GM18870 (cell line): ENCODE results near the gene TUBGCP6.

Experiments used
- ATAC-seq: cut with Tn5 transposase; IDR thresholded peaks from one replicate; pipeline ENCODE4 v1.9.1; 2021; ENCODE audit warnings: moderate library complexity; ENCODE audit not compliant: unreplicated experiment

The TUBGCP6 gene

DNA sequence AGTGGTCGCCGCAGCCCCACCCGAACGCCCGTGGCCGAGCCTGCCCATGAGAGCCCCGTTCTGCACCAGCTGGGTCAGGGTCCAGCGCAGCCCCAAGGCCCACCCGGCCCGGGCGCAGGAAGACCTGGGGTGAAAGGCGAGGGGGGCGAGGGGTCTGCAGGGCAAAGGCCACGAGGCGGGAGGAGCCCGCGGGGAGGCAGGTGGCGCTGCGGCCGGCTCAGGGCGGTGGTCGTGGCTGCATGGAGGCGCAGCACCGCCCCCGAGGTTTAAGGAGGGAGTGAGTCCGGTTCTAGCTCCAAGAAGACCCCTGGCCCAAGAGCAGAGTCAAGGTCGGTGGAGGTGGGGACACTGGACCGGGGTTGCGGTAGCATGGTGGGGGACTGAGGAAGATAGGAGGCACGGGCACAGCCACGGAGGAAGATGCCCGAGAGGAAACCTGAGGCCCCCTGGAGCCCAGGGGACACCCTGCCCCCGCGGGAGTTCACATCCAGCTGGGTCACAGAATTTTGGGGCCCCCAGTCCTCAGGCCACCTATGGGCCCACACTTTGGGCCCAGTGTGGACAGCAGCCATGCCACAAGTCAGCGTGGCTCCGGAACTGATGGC lies 6.8 kb upstream of the TUBGCP6 start:
- no peak for ATAC-seq

GRCh38 chr22:50250555-50251476 lies 6.0 kb upstream of the TUBGCP6 start, which contains the start of gene HDAC10:
HDAC10 (minus strand) TSS chr22:50251265; CDS start chr22:50251032, 233 bp downstream.
- no peak for ATAC-seq

- ATAC-seq, result no peak
Measured at GRCh38 chr22:50250249-50250554, 5.4 kb upstream of the TUBGCP6 start.

DNA sequence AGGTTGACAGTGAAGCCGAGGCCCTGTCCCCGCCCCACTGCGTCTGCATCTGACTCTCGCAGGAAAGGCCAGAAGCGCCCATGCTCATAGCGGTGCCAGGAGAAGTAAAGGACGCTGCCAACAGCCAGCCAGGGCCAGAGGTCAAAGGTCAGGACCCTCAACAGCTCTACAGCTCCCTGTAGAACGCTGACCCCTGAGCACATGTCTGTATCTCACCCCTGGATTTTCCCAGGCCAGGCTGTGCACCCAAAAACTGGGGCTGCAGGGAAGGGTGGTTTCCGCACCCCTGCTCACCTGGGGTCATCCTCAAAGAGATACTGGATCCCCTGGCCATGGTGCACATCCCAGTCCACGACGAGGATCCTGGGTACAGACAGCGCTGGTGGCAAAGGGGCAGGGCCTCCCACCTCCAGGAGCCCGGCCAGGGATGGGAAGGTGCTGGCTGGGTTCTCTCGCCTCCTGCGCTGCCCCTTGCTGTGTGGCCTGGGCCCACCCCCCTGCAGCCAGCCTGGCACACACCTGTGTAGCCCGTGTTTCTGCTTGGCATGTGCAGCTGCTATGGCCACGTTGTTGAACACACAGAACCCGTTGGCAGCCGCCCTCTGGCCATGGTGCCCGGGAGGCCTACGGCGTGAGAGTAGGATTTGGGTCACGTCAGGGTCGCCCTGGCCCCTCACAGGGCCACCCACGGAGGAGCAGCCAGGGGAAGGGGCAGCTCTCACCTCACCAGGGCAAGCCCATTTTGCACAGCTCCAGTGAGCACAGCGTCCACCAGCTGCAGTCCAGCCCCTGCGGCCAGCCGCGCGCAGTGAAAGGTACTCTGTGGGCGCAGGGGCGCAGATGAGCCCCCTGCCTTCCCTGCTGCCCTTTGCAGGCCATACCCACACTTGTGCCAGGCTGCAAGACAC lies 4.8 kb upstream of the TUBGCP6 start:
- no peak for ATAC-seq

DNA sequence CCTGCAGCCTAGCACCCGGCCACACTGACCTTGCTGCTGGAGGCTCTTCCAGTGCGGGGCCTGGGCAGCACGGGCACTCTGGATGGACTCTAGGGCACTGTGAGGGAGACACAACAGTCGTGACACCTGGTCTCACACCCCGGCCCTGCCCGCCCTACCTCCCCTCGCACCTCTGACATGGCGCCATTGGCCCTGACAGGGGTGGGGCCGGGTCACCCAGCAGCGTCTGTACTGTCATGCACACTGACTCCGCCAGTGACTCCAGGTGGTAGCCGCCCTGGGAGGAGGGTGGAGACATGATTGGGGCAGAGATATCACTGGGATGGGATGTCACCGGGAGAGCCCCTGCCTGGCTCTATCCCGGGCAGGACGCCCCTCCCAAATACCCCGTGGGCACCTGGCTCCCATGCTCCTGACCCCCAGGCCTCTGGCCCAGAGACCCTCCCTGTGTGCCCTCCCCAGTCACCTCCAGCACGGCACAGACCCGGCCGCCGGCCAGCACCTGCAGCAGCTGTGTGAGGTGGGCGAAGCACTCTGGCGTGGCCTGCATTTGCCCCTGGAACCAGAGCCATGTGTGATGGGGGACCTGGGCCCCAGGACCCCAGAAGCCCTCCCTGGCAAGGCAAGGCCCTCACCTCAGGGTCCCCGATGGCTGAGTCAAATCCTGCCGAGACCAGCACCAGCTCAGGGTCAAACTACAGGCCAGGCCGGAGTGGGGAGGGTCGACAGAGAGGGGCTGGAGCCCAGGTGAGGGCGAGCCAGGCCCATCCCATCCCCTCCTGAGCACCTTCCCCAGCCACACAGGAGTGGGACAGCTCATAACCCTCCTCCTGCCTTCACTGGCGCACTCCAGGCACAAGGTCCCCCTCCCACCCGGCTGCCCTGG lies 3.6 kb upstream of the TUBGCP6 start:
- ATAC-seq, result no peak

GRCh38 chr22:50247748-50248147 lies 2.9 kb upstream of the TUBGCP6 start:
- ATAC-seq, result no peak

DNA sequence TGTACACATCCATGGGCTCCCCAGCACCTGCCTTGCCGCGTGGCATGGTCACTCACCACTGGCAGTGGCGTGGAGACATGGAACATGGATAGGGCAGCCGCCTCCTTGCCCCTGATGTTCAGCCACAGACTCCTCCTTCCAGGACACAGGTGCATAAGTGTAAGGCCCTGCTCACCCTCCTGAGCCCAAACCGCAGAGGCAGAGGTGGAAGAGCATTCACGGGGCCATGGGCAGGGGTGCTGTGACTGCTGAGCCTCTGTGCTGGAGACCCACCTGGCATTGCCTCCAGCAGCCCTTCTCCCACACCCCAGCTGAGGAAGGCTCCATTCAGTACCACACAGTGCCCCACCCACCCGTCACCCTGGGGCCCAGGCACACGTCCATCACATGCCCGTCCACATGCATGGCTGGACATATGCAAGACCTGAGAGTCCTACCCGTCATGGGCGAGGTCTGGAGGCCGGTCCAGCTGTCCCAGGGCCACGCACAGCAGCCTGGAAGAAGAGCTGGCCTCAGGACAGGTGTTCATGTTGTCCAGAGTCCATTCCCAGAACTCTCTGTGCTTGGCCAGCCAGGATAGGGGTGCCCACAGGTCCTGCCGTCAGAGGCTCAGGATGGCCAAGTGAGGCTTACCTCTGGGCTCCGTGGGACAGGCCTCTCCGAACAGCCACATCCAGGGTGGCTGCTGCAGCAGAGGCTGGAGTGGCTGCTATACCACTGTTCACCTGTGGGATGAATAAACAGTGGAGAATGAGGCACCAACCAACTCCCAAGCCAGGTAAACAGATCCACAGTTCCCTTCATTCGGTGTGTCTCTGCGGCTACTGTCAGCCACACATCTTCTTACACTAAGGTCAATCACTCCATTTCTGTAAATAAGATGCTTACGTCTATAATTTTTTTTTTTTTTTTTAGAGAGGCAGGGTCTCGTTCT lies 1.7 kb upstream of the TUBGCP6 start:
- no peak for ATAC-seq

GRCh38 chr22:50245214-50246072 lies 620 bp upstream of the TUBGCP6 start:
- no peak for ATAC-seq

DNA sequence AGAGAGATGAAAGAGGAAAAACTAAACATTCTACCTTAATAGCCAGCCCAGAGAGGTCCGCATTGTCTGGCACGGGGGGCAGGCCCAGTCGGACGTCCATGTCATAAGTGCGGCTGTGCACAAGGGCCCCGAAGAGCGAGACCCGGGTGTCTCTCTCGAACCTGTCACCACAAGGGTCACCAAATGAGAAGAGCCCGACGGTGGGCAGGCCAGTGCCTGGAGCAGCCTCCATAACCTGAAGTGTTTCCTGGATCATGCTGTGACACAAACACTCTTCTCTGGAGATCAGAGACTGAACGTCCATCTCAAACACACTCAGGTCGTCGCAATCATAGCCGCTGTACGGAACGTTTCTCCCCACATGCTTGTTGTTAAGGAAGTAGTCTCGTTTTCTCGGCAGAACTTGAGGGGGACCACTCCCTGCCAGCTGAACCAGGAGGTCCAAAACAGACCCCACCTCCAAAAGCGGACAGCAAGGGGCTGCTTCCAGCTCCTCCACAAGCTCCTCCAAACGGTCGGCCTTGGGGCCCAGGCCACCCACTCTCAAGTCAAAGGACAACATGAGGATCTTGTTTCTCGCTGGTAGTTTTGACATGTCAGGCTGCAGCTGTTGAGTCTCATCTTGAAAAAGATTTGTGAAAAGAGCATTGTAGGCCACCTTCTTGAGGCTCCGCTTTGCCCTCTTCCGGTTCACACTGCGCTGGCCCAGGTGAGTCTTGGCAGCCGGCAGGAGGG lies 971 bp downstream of the TUBGCP6 start:
- no peak for ATAC-seq

- no peak for ATAC-seq
Measured at GRCh38 chr22:50242406-50242949, 2.3 kb downstream of the TUBGCP6 start.

DNA sequence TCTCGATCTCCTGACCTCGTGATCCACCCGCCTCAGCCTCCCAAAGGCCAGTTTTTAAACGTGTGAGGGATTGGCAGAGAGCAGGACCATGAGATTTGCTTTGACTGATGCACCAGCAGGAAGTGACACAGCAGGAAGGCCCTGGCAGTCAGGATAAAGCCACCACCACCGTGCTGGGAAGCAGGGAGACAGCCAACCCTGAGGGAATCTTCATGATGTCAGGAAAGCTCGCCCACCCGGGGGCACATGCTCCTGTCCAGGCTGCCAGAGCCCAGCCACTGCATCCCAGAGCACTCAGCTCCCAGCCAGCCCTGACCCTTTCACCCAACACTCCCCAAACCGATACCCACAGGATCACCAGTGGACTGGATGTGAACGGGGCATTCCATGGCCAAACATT lies 6.1 kb downstream of the TUBGCP6 start:
- ATAC-seq, result no peak

DNA sequence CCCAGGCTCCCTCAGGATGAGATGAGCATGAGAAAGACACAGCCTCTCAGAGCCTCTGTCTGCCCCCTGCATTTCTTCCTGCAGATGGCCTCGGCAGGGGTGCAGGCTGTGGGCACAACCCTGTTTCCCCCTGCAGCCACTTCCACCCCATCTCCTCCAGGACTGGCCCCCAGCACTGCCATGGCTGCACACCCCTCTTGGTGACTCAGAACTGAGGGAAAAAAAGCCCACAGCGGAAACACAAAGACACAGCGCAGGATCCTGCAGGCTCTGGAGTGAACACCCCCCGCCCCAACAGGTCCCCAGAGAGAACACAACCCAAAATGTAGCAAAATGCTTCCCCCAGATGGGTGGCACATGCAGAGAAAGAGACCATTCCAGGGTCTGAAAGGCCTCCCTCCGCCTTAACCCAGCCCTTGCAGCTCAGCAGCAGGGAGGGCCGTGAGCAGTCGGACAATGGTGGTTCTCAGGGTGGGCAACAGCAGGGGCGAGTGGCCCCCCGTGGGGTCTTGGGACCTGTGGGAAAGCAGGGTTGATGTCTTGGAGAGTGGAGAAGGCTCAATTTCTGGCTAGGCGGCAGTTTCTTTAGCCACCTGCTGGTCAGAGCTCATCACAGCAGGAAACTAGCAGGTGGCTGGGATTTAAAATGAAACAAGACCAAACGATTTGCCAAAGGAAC lies 8.0 kb downstream of the TUBGCP6 start:
- ATAC-seq, result no peak

GRCh38 chr22:50233223-50233622 lies 11.6 kb downstream of the TUBGCP6 start:
- no peak for ATAC-seq

DNA sequence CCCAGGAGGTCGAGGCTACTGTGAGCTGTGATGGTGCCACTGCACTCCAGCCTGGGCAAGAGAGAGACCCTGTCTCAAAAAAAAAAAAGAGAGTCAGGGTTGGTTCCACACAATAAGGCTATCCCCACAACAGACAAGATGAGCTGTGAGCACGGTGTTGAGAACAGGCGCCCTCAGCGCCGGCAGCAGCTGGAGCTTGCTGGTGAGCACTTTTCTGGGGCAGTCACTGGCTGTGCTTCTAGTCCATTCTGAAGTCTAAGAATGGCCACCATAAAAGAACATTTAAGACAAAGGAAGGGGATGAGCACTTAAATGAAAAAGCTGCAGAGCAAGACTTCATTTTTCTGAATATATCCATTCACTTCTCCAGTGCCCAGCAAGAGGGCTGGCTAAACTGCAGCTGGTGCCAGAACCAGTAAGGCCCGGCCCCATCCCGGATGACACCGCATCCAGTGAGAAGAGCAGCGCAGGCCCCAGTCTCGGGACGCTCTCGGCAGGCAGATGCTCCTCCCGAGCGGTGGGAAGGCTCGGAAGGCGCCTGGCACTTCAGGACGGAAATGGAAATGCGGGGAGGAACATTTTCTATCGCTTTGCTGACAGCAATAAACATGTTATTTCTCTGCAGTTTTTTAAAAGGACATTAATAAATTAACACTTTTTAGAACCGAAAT lies 12.2 kb downstream of the TUBGCP6 start:
- ATAC-seq, result no peak

DNA sequence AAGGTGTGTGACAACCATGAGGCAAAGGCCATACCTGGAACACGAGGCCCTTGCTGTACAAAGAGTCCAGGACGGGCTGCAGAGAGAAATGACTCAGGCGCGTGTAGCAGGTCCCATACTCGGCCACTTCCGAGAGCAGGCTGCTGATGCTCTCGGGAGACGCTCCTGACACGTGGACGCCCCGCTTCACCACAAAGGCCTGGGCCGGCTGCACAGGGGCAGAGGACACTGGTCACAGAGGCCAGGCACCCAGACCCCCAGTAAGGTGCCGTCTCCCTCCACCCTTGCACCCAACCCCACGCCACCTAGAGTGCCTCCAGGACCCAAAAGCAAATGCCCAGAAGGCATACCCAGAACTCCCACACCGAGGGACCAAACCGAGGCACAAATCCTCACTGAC lies 15.5 kb downstream of the TUBGCP6 start:
- no peak for ATAC-seq

- ATAC-seq, result no peak
Measured at GRCh38 chr22:50228366-50228765, 16.5 kb downstream of the TUBGCP6 start.
